Measurements from ENCODE around the gene TTLL8. TPM values are rescaled to one million over a fixed set of nuclear protein-coding genes. Genes with fewer than 3 reads are reported as not detected.

TTLL8 gene
- total RNA-seq, 1 donor: not detected

GRCh38 chr22:50014053-50014501 lies 44.0 kb downstream of the TTLL8 start:
- H4K20me1 ChIP-seq (ENCODE audit: insufficient read depth, low read length): no peaks in the 10 kb centered on the region
- TF ChIP-seq CTCF (IDR thresholded peaks at IDR 0.05; ENCODE audit: extremely low read depth, low read depth, low read length): no peak
- no peak overlapping the region for H3K27ac ChIP-seq (ENCODE audit: low read depth, low read length)
- peak; percentile 91 for DNase-seq (ENCODE audit: insufficient read length, low spot score, missing footprints)
- H3K79me2 ChIP-seq (ENCODE audit: insufficient read depth, low read length): no peaks in the 10 kb centered on the region
- H3K4me3 ChIP-seq (ENCODE audit: insufficient read depth, low read length): no peak overlapping the region
- peaks cover 46% of the 10 kb centered on the region for H3K27me3 ChIP-seq (ENCODE audit: insufficient read depth, low read length)
- no peaks in the 10 kb centered on the region for H3K9me3 ChIP-seq (ENCODE audit: low read depth, low read length)
- H3K4me1 ChIP-seq (ENCODE audit: insufficient read depth, low read length): no peaks in the 10 kb centered on the region
- no peaks in the 10 kb centered on the region for H3K36me3 ChIP-seq (ENCODE audit: insufficient read depth, low read length)
- H3K4me2 ChIP-seq (ENCODE audit: insufficient read depth, low read length): no peak overlapping the region
- no peak overlapping the region for H2AFZ ChIP-seq (ENCODE audit: low read length)

- Histone ChIP-seq H3K36me3 (ENCODE audit: insufficient read depth, low read length) (no peaks in the 10 kb centered on the region), H3K4me3 (ENCODE audit: insufficient read depth, low read length) (no peak within 1 kb of the TSS), H4K20me1 (ENCODE audit: insufficient read depth, low read length) (no peaks in the 10 kb centered on the region), H2AFZ (ENCODE audit: low read length) (no peak within 1 kb of the TSS), H3K4me1 (ENCODE audit: insufficient read depth, low read length) (no peaks in the 10 kb centered on the region), H3K27me3 (ENCODE audit: insufficient read depth, low read length) (peaks cover 47% of the 10 kb centered on the region), H3K79me2 (ENCODE audit: insufficient read depth, low read length) (no peaks in the 10 kb centered on the region), H3K9me3 (ENCODE audit: low read depth, low read length) (no peaks in the 10 kb centered on the region), H3K27ac (ENCODE audit: low read depth, low read length) (no peak within 1 kb of the TSS), H3K4me2 (ENCODE audit: insufficient read depth, low read length) (no peak within 1 kb of the TSS)
- peak; percentile 9 for TF ChIP-seq CTCF (IDR thresholded peaks at IDR 0.05; ENCODE audit: extremely low read depth, low read depth, low read length)
- peak; percentile 97 for DNase-seq (ENCODE audit: insufficient read length, low spot score, missing footprints)
Measured at GRCh38 chr22:50012211-50013181, 45.6 kb downstream of the TTLL8 start, which contains the start of gene IL17REL. IL17REL (minus strand) TSS chr22:50012765; CDS start chr22:50012646, 119 bp downstream.

DNA sequence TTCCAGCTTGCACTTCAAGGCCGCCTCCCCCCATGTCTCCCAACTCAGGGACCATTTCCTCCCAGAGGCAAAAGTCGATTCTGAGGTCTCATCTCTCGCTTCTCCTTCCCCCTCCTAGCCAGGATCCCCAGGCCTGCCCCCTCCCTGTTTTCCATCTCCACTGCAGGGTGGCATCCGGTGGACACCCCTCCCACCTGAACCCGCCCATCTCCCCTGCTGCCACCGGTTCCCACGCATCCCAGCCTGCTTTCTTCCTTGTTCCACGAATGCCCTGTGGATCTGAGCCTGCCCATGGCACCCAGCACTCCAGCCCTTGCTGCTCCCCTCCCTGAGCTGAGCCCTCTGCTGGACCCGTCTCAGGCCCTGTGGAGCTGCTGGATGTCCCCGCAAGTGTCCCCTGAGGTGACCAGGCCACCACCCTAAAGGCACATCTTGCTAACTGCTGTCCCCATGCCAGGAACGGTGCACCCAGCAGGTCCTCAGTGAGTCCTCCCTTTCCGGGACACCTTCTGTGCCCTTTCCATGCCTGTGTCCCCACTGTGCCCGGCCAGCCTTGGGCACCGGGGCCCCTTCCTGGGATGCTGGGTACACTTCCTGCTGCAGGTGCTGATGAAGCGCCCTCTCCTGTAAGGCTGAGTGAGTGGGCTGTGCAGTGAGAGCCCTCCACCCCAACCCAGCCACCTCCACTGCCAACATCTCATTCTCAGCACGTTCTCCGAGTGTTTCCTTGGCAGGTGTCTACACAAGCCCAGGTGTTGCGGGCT lies 46.5 kb downstream of the TTLL8 start:
- Histone ChIP-seq H3K4me3 (ENCODE audit: insufficient read depth, low read length) (no peak overlapping the region), H3K79me2 (ENCODE audit: insufficient read depth, low read length) (no peaks in the 10 kb centered on the region), H3K27me3 (ENCODE audit: insufficient read depth, low read length) (peaks cover 47% of the 10 kb centered on the region), H3K9me3 (ENCODE audit: low read depth, low read length) (no peaks in the 10 kb centered on the region), H4K20me1 (ENCODE audit: insufficient read depth, low read length) (no peaks in the 10 kb centered on the region), H3K27ac (ENCODE audit: low read depth, low read length) (no peak overlapping the region), H3K36me3 (ENCODE audit: insufficient read depth, low read length) (no peaks in the 10 kb centered on the region), H2AFZ (ENCODE audit: low read length) (no peak overlapping the region), H3K4me1 (ENCODE audit: insufficient read depth, low read length) (no peaks in the 10 kb centered on the region), H3K4me2 (ENCODE audit: insufficient read depth, low read length) (no peak overlapping the region)
- peak; percentile 89 for DNase-seq (ENCODE audit: insufficient read length, low spot score, missing footprints)
- TF ChIP-seq CTCF (IDR thresholded peaks at IDR 0.05; ENCODE audit: extremely low read depth, low read depth, low read length): no peak

Measured in osteoblast (primary cell).